C4-2B (cell line): ENCODE results near the gene HGF.

Experiments used
- CTCF ChIP-seq: fragments of 450-650 bp; conservative IDR thresholded peaks from 2 replicates; pipeline ENCODE4 v1.5.1; 2017; ENCODE audit warnings: mild to moderate bottlenecking
- ZFX ChIP-seq: fragments of 450-650 bp; IDR thresholded peaks from 2 replicates; pipeline ENCODE4 v1.6.1; 2017

GRCh38 chr7:81690688-81691087 is 79.2 kb downstream of the HGF start:
- TF ChIP-seq CTCF (no peak), ZFX (no peak)
